Stimulated activated CD8-positive, alpha-beta memory T cell treated with anti-CD3 and anti-CD28 coated beads, Interleukin-15, amount 100 ng/mL, for 24 hours (primary cell): ENCODE results near the gene FRA10AC1.

Experiments used
- DNase-seq: peaks from one replicate; pipeline ENCODE4 v3.0.0-alpha.2; 2020; ENCODE audit warnings: low read depth

The FRA10AC1 gene, protein sequence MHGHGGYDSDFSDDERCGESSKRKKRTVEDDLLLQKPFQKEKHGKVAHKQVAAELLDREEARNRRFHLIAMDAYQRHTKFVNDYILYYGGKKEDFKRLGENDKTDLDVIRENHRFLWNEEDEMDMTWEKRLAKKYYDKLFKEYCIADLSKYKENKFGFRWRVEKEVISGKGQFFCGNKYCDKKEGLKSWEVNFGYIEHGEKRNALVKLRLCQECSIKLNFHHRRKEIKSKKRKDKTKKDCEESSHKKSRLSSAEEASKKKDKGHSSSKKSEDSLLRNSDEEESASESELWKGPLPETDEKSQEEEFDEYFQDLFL

DNA sequence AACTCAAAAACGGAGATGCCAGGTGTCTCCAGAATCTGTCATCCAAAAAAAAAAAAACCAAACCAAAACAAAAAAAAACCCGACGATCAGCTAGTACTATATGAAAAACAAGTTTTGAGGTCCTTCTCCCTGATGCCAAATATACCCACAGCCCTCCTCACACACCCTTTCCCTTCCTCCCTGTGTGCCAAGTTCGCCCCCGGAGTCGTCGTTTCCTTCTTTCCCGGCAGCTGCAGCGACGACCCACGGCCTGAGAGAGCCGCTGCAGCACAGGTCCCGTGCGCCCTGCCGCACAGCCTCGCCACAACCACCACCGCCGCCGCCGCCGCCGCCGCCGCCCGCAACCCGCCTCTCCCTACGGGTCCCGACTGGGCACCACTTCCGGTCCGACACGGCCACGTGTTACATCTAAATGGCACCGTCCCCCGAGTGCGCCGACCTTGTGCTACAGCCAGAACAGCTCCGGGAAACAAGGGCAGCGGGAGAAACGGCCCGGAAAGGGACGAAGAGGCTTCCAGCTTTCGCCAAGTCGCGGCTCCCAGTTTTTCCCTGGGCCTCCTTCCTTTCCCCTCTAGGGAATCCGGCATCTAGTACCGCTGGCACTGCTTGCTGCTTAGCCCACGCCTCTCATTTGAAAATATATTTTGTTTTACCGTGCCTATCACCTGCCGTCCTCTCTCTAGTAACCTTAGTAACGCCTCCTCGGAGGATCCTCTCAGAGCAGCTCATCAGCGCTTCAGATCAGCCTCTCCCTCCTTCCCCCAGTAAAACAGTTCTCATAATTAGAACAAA lies at the start of gene FRA10AC1:
Gene FRA10AC1, minus strand, starts transcription at position 383 of the 792 bp plus-strand sequence. CDS start 2,486 bp downstream, outside the sequence.
- peak; percentile 82 for DNase-seq

DNA sequence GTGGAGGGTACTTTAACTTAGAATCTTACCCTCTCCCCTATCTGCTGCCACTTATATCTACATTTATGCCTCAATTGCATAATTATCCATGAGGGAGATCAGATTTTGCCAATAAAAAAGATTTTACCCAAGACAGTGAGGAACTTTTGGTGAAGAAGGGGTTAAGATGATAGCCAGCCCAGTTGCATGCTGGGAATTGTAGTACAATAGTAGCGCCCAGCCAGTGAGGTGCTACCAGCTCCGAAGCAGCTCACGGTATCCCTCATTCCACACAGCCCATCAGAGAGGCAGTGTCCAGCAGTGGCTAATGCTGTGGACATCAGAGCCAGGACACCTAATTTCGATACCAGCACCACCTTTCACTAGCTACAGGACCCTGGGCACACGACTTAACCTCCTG lies 49.4 kb upstream of the FRA10AC1 start:
- DNase-seq, result no peak

DNA sequence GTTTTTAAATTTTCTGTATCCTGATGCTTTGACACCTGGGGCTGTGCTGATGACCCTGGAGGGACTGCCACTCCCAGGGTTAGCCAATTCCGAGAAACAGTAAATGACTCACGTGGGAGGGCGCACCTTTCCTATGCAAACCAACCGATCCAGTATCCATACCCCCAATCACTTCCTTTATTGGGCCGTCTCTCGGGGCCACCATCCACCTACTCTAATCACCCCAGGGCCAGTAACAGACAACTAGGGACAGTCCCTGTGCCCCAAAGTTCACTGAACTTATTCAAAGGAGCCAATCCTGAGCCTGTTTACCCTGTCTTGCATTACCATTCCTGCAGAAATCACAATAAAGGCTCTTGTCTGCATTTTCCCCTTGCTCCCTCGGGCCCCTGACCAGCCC lies 48.7 kb upstream of the FRA10AC1 start:
- DNase-seq, result no peak

DNA sequence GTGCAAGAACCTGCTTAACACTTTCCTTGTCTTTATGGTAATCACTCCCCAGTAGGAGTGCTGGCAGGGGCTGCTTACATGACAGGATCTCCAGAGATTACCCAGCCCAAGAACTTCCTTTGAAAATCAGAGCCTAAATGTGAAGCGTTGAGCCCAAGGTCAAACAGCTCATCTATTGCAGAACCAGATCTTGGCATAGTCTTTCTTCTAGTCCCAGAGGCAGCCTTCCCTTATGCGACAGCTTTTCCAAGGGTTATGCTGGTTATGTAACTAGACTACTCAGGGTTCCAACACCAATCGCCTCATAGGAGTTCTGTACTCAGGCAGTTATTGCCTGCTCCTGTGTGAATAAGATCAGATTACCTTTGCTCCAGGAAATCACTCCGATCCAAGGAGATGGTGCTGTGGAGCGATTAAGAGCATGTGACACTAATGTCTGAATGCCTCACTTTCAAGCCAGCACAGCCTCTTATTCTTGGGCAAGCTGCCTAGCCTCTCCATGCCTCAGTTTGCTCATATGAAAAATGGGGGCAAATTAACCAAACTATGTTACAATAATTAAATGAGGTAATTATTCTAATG lies 46.9 kb upstream of the FRA10AC1 start:
- DNase-seq, result no peak

DNA sequence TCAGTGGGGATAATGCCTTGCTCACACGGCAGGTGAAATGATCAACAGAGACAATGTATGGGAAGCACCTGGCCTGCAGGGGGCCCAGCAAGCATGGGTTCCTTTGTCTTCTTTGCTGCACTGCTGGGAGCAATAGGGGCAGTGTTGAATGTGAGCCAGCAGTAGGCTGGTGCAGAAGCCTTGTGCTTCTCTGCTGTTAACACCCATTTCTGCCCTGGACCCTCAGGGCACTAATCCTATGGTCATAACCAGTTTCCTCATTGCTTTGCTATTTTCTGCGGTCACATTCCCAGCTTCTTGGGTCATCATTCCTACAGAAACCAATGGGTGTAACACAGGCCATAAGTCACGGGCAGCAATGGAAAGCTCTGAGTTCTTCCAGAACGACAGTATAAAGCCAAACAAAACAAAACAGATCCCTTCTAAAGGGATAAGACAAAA lies 44.5 kb upstream of the FRA10AC1 start:
- DNase-seq, result no peak

DNA sequence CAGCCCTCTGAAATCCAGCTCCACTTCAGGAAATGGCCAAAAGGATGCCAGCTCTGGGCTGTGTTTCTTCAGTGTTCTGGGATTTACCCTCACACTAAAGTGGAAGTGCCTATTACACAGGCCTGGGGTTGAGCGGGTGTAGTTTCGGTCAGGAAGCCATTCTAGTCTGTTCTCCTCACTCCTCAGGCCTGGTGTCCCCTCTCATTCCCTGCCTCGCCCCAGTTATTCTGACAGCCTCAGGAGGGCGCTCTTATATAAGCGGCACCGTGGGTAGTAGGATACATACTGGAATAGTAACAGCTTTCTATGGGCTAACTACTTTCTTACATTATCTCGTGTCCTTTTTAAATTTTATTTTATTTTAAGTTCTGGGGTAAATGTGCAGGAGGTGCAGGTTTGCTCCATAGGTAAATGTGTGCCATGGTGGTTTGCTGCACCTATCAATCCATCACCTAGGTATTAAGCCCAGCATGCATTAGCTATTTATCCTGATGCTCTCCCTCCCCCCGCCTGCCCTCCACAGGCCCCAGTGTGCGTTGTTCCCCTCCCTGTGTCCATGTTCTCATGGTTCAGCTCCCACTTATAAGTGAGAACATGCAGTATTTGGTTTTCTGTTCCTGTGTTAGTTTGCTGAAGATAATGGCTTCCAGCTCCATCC lies 43.1 kb upstream of the FRA10AC1 start:
- DNase-seq, result no peak

DNA sequence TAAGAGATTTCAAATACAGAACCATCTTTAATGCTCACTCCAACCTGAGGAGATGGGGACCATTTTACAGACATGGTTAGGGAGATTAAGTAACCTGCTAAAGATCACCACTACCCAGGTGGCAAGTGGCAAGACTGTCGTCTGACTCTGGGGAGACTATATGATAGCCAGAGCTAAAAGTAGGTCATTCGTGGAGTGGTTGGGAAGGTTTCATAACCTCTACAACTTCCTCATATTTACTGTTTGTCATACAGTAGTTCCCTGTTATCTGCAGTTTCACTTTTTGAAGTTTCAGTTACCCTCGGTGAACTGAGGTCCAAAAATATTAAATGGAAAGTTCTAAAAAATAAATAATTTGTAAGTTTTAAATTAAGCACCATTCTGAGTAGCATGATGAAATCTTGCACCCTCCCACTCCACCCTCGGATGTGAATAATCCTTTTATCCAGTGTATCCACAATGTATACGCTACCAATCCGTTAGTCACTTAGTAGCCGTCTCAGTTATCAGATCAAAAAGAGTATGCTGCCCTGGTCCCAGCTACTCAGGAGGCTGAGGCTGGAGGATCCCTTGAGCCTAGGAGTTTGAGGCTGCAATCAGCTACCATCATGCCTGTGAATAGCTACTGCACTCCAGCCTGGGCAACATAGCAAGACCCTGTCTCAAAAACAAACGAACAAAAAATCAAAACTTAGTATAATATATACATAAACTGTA lies 40.4 kb upstream of the FRA10AC1 start:
- no peak for DNase-seq

DNA sequence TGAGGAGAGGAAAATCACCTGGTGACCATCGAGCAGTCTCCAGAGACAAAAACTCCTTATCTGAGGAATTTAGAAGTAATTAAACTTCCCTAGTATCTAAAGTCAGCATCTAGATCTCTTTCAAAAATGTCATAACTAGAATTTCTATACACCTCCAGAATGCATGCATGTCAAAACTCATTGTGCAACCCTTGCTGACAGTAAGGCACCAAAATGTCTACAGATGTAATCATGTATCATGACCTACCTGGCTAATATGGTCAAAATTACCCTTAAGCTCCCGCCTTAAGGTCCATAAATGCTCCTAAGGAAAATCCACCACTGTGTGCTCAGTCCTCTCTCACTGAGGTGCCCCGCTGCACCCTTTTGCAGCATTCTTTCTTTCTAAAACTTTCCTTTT lies 39.0 kb upstream of the FRA10AC1 start:
- DNase-seq, result no peak

DNA sequence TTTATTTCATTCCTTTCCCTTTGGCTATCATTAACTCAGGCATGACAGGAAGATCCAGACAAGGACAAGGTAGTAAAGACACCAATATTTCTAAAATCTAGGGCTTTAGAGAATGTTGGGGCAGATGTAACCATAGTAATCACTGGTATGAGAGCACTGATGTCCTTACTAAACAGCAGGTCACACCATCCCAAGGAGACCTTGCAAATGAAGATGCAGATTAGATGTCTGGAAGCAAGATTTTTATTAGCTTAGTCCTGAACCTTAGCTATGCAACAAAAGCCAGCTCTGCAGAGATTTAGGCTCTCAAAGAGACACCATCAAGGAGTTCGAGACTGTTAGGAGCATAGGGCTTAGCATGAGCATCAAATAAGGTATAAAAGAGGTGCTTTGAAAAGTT lies 23.6 kb upstream of the FRA10AC1 start:
- DNase-seq, result no peak

DNA sequence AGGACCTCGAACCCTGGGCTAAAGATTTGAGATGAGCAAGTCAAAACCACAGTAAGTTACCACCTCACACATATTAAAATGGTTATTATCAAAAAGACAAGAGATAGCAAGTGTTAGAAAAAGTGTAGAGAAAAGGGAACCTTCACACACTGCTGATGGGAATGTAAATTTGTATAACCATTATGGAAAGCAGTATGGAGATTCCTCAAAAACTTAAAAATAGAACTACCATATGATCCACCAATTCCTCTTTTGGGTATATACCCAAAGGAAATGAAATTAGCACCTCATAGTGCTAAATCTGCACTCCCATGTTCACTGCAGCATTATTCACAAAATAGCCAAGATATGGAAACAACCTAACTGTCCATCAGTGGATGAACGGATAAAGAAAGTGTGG lies 20.8 kb upstream of the FRA10AC1 start:
- DNase-seq, result no peak

DNA sequence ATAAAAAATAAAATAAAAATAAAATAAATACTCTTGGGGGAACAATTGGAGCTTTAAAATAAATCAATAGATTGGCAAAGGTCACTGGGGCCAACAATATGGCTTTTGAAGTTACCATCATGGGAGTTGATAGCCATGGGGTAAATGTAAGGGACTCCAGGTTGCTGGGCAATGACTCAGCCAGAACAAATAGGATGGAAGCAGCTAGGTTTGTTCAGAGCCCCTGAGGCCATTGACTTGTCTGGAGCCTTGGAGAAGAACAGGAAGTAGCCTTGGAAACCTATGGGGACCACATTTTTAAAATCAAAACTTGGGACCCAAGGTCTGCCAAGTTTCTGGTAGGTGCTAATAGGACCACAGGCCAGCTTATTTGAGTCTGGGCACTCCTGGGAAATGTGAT lies 20.2 kb upstream of the FRA10AC1 start:
- DNase-seq, result no peak

DNA sequence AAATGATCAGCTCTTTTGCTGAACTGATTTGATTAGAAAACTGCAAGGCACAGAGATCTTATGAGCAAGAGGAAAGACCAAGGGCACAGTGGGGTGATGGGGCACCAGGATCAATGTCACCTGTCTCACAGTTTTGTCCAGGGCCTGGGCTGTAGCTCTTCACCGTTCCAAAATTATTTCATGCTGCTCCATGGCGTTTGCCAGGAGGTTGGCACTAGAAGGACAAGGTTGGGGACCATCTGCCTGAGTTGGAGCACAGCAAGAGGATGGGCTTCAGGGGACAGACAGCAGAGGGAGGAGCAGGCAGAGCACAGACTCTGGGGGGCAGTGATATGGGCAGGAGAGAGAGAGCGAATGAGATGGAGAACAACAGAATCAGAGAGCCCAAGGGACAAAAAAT lies 17.5 kb upstream of the FRA10AC1 start:
- DNase-seq, result no peak

DNA sequence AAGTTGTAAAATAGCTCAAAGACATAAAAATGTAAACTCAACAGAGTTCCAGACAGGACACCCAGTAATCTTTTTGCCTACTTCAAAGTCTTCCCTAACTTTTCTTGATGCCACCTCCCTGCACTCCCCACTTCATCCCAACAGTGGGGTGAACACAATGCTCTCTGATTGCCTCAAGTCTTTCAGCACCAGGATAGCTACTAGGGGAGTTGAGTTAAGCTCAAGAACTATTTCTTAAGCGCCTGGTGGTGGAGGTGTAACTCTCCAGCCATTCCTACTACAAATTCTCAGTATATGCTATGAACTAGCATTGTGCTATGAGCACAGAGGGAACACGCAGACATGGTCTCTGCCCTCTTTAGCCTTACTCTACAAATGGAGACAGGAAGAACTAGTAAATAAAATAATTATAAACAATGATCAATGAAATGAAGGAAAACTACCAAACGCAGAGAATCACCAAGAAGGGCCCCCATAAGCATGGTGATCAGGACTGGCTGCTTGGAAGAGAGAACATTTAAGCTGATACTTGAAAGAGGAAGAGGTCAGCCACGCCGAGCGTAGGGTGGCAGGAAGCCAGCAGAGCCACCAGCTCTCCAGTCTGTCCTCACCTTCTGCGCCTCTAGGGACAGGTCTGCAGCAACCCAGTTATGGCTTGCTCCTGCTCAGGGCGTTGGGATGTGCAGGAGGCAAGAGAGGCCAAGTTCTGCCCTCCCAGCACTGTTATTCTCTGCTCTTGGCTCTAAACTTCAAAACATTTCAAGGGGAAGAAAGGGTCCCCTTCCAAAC lies 16.7 kb upstream of the FRA10AC1 start:
- no peak for DNase-seq

DNA sequence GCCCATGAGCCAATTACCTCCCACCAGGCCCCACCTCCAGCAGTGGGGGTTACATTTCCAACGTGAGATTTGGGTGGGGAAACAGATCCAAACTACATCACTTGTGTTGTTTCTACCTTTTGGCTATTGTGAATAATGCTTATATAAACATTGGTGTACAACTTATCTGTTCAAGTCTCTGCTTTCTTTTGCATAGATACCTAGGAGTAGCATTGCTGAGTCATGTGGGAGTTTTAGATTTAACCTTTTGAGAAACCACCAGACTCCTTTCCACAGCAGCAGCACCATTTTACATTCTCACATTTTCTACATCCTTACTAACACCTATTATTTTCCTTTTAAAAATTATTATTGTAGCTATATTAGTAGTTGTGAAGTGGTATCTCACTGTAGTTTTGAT lies 14.4 kb upstream of the FRA10AC1 start:
- no peak for DNase-seq

DNA sequence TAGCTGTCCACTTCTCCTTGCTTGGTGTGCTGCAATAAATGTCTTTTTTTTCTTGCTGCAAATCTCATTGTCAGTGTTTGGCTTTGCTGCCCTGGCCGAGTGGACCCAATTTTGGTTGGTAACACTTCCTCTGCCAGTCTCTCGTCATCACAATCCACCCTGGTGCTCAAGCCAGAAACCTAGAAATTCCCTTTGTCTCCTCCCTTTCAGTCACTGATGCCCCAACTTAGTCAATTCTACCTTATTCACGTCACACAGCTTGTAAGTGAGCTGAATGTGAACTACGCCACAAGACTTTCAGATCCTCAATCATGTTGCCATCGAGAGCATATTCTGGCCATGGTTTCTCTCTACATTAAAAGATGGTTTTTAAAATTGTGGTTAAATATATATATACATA lies 13.0 kb upstream of the FRA10AC1 start:
- no peak for DNase-seq

DNA sequence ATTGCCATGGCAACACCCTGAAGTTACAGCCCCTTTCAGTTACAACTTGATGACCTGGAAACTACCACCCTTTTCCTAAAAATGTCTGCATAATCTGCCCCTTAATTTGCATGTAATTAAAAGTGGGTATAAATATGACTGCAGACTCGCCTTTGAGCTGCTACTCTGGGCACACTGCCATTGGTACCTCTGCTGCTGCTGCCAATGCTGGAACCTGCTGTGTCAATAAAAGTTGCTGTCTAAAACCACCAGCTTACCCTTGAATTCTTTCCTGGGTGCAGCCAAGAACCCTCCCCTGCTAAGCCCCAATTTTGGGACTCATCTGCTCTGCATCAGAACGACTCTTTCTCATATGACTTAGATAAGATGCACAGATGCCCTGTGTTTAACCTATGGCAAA lies 10.2 kb upstream of the FRA10AC1 start:
- no peak for DNase-seq

DNA sequence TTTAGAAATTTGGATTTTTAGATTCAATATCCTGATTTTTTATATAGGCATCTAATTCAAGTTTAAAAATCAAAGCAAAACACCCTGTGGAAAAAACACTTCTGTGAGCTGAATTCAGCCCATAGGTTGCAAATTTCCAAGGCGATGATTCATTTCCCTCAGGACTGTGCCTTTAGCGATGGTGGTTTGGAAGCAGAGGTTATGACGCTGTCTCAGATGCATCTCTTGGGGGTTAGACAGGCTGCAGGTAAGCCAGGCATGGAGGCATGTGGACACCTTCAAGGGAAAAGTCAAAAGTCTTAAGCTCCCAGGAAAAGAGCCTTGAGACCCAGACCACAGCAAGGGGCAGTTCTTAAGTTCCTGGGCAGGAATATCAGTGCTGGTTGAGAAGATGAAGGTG lies 9.5 kb upstream of the FRA10AC1 start:
- no peak for DNase-seq

DNA sequence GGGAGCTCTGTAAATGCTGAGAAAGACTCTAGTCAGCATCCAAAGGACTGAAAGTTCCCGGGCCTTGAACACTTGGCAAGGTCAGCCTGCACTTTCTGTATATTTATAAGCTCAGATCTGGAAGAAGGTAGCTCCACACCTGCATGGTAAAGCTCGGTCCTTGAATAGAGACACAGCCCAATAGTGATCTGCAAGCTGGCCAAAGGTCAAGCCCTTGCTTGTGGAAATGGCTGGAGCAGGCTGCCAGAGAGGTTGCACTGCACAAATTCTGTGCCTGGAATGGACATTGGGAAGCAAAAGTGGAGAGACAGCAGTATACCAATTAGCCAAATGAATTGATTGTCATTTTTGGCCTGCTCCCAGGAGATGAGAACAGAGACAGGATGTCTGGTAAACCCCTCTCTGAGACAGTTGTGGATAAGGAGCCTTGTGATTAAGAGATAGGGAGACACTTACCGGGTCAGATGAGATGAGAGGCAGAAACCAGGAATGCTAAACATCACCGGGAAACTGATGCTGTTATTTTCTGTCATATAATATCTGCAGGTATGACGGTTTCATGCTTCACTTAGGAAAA lies 8.0 kb upstream of the FRA10AC1 start:
- no peak for DNase-seq

DNA sequence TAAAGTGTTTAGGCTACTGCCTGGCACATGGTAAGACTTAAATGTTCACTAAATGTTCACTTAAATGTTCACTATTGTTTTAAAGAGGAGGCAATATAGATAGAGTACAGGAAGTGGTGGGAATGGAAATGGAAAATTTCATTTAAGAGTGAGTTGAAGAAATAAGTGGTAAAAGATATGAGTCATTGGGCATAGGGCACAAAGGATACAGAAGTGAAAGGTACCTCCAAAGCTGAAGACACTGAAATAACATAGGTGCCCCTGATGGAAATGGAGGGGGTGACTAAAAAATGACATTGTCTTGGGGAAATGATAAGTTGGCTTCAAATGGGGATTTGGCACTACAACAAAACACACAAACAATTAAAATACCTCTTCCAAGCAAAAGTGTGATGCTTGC lies 5.2 kb upstream of the FRA10AC1 start:
- no peak for DNase-seq

DNA sequence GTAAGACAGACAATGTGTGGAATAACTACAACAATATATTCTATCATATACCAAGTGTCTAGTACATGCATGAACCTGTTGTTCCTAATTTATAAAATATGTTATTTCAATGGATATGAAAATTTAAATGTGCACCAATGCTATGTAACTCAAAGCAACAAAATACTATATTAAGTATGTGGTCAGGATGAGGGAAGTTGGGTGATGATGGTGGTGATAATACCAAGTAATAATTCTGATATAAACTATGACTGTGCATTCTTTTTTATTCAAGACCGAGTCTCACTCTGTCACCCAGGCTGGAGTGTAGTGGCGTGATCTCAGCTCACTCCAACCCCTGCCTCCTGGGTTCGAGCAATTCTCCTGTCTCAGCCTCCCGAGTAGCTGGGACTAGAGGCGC lies 2.1 kb upstream of the FRA10AC1 start:
- DNase-seq, result no peak

DNA sequence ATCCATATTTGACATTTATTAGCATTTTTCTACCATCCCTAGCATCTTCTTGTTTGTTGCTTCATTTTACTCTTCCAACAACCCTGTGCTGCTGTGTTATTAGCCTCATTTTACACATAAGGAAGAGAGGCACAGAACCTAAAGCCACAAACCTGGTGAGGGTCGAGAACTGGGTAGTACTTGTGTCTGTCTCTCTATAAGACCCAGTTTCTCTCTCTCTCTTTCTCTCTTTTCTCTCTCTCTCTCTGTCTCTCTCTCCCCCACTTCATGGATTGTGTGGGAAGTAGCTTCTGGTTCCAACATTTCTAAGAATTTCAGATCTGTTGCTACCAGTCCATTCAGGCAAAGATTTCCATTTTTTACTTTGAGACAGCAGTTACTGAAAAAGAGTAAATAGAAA lies 1.4 kb upstream of the FRA10AC1 start:
- DNase-seq, result no peak
